Measurements from ENCODE around the gene ANKRD65. TPM values are rescaled to one million over a fixed set of nuclear protein-coding genes. Genes with fewer than 3 reads are reported as not detected.
"Not testable (repeated sequence)": the region's sequence is repeated elsewhere in the genome, so short reads cannot be mapped to it uniquely, and the experiment has no call there.

The ANKRD65 gene
- total RNA-seq = 1.2 TPM

DNA sequence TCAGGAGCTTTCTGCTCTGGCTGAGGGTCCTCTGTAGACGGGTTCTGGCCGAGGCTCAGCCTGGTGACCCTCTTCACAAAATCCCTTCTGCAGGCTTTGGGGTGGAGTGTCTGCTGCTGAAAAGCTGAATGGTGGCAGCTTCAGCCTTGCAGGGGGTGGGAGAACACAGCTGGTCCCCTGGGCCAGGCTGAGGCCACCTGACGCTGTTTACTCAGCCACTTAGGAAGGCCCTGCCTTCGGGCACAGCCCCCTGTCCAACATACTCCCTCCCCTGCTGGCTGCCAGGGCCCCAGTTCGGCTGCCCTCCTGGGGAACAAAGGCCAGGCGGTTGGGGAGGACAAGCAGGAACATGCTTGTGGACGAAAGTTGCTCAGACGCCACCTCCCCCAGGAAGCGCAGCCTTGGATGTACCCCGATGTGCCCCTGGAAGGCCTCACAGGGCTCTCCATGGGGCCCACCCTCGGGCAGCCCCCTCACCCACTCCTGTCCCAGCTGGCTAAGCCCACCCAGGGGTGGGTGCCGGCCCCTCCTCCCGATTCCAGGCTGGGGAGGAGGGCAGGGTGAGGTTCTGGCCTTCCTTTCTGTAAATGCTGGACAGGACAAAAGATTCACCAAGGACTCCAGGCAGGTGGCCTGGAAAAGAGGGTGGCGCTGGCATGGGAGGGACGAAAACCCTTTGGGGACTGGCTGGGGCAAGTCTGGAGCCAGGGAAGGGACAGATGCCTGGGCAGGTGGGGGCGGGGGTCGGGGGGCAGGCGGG, at the start of gene ANKRD65:
Gene ANKRD65, minus strand, starts transcription at position 130 of the 760 bp plus-strand sequence. CDS start 271 bp downstream, outside the sequence.
- FAIRE-seq (no peak), DNase-seq (ENCODE audit: low spot score in 2 of 2) (peak; percentile 26 to 61)

- DNase-seq (ENCODE audit: low spot score in 2 of 2); FAIRE-seq: not testable (repeated sequence)
Measured at GRCh38 chr1:1468196-1468985, 47.3 kb upstream of the ANKRD65 start.

DNA sequence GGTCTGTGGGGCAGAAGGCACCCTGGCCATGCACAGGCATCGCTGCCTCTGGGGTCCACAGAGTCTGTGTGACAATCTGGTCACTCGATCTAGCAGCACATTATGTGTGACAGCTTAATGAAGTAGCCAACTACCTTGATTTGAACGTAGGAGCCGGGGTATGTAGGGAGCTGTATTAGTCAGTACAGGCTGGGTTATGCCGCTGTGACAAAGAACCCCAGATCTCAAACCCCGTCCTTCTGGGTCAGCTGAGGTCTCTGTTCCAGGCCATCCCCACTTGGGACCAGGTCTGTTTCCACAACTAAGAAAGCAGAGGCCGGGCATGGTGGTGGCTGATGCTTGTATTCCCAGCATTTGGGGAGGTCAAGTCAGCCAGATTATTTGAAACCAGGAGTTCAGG, 42.2 kb upstream of the ANKRD65 start:
- FAIRE-seq (no peak), DNase-seq (ENCODE audit: low spot score in 2 of 2) (no peak)

GRCh38 chr1:1462318-1462966, 41.4 kb upstream of the ANKRD65 start:
- no peak for FAIRE-seq

GRCh38 chr1:1461721-1462317, 40.7 kb upstream of the ANKRD65 start:
- FAIRE-seq (no peak), DNase-seq (ENCODE audit: low spot score in 2 of 2) (peak in 1 of 2 donors; percentile 13)

More at GRCh38 chr1:1462318-1462966, 41.4 kb upstream of the ANKRD65 start:
- DNase-seq (ENCODE audit: low spot score in 2 of 2) = no peak

GRCh38 chr1:1460540-1461130, 39.6 kb upstream of the ANKRD65 start:
- DNase-seq (ENCODE audit: low spot score in 2 of 2) (peak in 1 of 2 donors; percentile 13), FAIRE-seq (no peak)

DNA sequence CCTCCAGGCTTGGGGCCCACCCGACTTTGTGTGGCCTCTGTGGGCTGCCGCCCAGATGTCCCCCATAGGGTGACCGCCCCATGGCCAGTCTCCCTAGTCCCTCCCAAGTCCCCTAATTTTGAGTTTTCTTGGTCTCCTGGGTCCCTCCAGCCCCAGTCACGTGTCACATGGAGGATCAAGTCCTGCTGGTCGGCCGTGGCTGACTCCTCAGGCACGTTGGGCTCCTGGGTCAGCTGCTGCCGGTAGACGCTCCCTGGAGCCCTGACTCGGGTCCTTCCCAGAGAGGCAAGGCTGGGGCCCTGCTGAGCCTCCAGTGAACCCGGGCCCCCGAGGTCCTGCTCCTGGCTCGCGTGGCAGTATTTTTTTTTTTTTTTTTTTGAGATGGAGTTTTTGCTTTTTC, 38.6 kb upstream of the ANKRD65 start:
- not testable (repeated sequence) for FAIRE-seq; DNase-seq (ENCODE audit: low spot score in 2 of 2)

GRCh38 chr1:1459156-1459555, 38.1 kb upstream of the ANKRD65 start:
- FAIRE-seq; DNase-seq (ENCODE audit: low spot score in 2 of 2): not testable (repeated sequence)

- not testable (repeated sequence) for DNase-seq (ENCODE audit: low spot score in 2 of 2); FAIRE-seq
Measured at GRCh38 chr1:1456683-1457255, 35.7 kb upstream of the ANKRD65 start.

GRCh38 chr1:1455934-1456333, 34.9 kb upstream of the ANKRD65 start:
- FAIRE-seq; DNase-seq (ENCODE audit: low spot score in 2 of 2): not testable (repeated sequence)

- FAIRE-seq (no peak), DNase-seq (ENCODE audit: low spot score in 2 of 2) (no peak)
Measured at GRCh38 chr1:1455366-1455884, 34.3 kb upstream of the ANKRD65 start.

- DNase-seq (ENCODE audit: low spot score in 2 of 2); FAIRE-seq: not testable (repeated sequence)
Measured at GRCh38 chr1:1454286-1455056, 33.4 kb upstream of the ANKRD65 start.

GRCh38 chr1:1452882-1453281, 31.8 kb upstream of the ANKRD65 start:
- DNase-seq (ENCODE audit: low spot score in 2 of 2) (no peak), FAIRE-seq (no peak)

DNA sequence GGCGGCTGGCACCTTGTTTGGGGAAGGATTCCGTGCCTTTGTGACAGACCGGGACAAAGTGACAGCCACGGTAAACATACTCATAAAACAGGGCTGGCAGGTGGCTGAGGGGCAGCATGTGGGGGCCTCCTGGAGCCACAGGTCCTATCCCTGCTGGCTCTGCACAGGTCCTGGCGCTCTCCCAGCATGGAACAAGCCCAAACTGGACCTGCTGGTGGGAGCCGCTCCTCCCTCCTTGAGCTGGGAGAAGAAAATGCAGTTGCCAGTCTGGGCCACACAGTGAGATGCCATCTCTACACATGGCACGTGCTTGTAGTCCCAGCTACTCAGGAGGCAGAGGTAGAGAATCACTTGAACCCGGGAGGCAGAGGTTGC, 31.3 kb upstream of the ANKRD65 start:
- DNase-seq (ENCODE audit: low spot score in 2 of 2); FAIRE-seq: not testable (repeated sequence)

- FAIRE-seq (no peak), DNase-seq (ENCODE audit: low spot score in 2 of 2) (peak in 1 of 2 donors; percentile 21)
Measured at GRCh38 chr1:1451696-1452364, 30.8 kb upstream of the ANKRD65 start.

- not testable (repeated sequence) for FAIRE-seq
Measured at GRCh38 chr1:1450616-1451015, 29.5 kb upstream of the ANKRD65 start.

GRCh38 chr1:1449099-1449739, 28.1 kb upstream of the ANKRD65 start, which contains the start of gene ATAD3C:
TSS of gene ATAD3C (plus strand) at chr1:1449689. CDS start at chr1:1450684, 995 bp downstream.
- FAIRE-seq (no peak), DNase-seq (ENCODE audit: low spot score in 2 of 2) (no peak)

More at GRCh38 chr1:1450616-1451015, 29.5 kb upstream of the ANKRD65 start:
- not testable (repeated sequence) for DNase-seq (ENCODE audit: low spot score in 2 of 2)

Data from frontal cortex (tissue), 4 donors.